Dermis blood vessel endothelial cell (primary cell): ENCODE results near the gene ALOX12B. TPM values are rescaled to one million over a fixed set of nuclear protein-coding genes. Genes with fewer than 3 reads are reported as not detected.
"Not testable (repeated sequence)": the region's sequence is repeated elsewhere in the genome, so short reads cannot be mapped to it uniquely, and the experiment has no call there.

ENCODE experiments used
- DNase-seq: peaks from one replicate; pipeline ENCODE4 v3.0.0; 2010
- total RNA-seq: library from RNA; depleted of rRNA; stranded (reverse); fragments of >200 nt; gene quantifications from 2 replicates; pipeline ENCODE4 v1.2.3, GENCODE V29; 2014

ALOX12B gene
- total RNA-seq, 1 donor from 2014 or later: not detected

- DNase-seq: no peak
Measured at GRCh38 chr17:8063761-8064534, 23.6 kb downstream of the ALOX12B start.

- no peak for DNase-seq
Measured at GRCh38 chr17:8062807-8063483, 24.6 kb downstream of the ALOX12B start.

DNA sequence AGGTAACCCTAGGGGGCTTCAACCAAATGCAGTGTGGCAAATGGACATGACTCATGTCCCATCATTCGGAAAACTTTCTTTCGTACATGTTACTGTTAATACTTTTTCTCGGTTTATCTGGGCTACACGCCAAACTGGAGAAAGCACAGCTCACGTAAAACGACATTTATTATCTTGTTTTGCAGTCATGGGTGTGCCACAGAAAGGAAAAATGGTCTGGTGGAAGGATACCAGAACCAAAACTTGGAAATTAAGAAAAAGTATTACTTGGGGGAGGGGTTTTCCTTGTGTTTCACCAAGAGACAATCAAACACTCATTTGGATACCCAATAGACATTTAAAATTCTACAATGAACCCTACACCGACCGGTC, 25.1 kb downstream of the ALOX12B start:
- DNase-seq: peak; percentile 28

- DNase-seq: not testable (repeated sequence)
Measured at GRCh38 chr17:8061851-8062250, 25.7 kb downstream of the ALOX12B start.

DNA sequence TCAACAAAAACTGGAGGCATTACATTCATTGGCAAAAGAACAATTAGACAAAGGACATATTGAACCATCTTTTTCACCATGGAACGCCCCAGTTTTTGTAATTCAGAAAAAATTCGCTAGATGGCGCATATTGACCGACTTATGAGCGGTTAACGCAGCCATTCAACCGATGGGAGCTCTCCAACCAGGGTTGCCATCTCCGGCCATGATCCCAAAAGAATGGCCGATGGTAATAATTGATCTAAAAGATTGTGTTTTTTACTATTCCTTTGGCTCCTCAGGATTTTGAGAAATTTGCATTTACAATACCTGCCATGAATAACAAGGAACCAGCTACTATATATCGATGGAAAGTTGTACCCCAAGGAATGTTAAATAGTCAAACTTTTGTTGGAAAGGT, 27.2 kb downstream of the ALOX12B start:
- DNase-seq: peak; percentile 84

DNA sequence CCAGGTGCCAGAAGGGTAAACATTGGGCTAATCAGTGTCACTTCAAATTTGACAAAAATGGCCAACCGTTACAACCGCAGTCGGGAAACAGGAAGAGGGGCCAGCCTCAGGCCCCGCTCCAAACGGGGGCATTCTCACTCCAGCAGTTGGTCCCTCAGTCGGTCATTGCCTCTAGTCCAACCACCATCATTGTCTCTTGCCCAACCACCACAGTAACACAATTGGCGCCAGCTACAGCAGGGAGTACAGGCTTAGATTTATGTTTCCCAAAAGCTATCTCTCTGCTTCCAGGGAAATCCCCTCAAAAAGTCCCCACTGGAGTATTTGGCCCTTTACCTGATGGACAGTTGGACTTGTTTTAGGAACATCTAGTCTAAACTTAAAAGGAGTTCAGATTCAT, 28.4 kb downstream of the ALOX12B start:
- no peak for DNase-seq

DNA sequence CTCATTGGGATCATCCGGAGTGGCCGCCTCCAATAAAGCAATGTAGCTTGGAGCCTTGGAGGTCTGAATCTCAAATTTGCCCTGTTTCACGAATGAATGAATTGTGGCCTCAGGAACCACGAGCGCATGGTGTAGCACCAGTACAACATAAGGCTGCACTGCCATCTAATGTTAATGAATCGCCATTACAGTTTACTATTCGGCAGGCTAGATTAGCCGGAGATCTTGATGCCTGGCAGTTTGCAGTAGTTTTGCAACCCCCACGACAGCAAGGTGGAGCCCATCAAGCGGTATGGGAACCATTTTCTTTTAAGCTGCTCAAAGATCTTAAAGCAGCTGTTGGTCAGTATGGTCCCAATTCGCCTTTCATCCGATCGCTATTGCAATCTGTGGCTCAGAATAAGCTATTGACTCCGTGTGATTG, 29.8 kb downstream of the ALOX12B start:
- DNase-seq: peak; percentile 88

DNA sequence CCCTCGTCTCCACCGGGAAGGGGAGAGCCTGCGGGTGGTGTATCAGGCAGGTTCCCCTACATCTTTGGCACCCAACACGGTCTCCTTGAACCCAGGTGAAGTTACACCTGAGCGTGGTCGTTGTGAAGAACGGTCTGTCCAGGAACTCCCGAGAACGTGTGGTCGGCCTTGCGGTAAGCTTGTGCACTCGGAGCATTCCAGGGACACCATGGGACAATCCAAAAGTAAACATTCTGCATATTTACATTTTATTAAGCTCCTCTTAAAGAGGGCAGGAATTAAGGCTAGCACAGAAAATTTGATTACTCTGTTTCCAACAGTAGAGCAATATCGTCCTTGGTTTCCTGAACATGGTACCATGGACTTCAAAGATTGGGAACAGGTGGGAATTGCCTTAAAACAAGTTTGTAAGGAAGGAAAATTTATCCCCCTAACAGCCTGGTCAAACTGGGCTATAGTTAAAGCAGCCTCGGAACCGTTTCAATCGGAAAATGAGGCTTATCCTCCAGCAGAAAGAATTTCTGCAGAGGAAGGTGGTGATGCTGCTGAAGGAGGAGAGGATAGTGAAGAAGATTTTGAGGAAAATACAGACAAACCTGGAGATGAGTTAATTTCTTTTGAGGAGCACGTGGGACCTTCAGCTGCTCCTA, 30.4 kb downstream of the ALOX12B start:
- DNase-seq: no peak

DNA sequence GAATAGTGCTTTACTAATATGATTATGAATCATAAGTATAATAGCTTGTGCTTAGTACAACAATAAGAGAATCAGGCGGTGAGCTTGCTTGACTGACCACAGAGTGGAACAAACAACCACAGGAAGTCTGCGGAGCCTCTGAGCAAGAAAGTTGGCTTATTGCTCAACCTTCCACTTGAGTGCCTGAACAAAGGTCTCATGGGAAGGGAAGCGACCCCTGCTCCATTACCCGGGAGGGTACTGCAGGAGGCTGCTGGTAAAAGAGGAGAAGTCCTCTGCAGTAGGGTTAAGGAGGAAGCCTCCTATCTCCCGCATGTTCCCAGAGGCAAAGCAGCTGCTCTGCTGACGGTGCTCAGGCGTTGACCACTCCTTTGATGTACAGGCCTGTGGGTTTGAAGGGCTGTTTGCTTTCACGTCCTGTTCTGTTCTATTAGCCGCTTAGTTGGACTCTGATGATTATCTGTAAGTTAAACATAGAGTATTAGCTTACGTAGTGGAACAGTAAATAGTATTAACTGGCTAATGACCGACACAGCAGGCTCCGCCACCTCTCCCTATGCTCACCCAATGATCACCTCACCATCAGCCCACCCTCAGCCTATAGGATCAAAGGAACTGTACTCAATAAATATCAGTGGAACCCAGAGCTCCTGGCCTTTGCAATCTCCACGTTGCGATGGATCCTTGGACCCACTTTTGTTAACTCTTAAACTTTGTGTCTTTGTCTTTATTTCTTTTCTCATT, 31.1 kb downstream of the ALOX12B start:
- peak; percentile 85 for DNase-seq

DNA sequence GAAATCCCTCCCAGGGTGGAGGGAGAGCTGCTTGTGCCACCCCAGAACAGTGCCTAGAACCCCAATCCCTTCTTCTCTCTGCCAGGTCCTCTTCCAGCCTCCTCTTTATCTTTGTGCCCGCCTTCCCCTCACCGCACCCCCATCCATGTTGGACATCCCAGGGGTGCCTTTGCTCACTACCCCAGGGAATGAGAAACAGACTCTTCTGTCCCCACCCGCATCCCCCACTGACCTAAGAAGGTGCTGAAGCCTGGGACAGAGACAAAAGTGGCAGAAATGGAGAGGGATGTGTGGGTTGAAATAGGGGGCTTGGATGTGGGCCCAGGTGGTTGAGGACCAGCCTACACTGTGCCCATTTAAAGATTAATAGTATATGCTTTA, 31.7 kb downstream of the ALOX12B start:
- no peak for DNase-seq

DNA sequence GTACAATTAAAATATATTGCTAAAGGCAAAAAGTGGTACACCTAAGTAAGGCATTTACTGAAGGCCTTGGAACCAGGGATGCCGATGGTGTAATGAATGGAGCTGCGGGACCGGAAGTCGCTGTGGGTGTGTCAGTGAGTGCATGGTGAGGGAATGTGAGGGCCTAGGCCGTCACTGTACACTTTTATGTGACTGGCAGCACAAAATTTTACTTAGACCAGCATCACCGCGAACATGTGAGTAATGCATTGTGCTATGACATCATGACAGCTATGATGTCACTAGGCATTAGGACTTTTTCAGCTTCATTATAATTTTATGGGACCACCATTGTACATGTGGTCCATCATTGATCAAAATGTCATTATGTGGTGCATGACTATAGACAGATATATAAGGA, 33.9 kb downstream of the ALOX12B start:
- DNase-seq: no peak

GRCh38 chr17:8052256-8053252, 35.0 kb downstream of the ALOX12B start:
- no peak for DNase-seq

DNA sequence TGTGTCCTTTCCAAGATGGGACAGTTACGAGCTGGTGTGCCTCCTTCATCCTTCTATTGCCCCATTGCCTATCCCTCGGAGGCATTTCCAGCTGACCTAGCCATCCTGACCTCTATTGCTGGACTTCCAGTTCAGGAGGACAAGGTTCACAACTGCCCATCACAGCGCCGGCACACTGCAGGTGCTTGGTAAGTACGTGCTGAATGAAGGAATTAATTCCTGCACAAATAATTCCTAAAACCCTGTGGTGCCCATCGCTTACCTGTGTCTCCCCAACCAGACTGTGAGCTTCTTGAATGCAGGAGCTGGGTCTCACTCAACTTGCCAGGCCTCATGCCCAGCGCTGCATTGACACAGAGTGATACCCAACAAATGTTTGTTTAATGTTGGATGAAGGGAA, 35.7 kb downstream of the ALOX12B start:
- no peak for DNase-seq

DNA sequence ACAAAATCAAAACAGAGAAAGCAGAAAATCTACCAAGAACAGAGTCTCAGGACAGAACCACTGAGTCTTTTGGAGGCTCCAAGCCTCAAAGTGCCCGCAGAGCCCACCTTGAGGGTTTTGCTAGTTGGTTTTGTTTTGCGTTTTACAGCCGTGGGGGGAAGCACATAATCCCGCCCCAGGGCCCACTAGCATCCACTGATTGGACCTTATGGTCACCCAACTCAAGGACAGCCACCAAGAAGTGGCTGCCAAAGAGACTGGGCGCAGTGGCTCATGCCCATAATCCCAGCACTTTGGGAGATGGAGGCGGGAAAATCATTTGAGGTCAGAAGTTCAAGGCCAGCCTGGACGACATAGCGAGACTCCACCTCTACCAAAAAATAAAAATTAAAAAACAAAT, 38.8 kb downstream of the ALOX12B start:
- DNase-seq: no peak

DNA sequence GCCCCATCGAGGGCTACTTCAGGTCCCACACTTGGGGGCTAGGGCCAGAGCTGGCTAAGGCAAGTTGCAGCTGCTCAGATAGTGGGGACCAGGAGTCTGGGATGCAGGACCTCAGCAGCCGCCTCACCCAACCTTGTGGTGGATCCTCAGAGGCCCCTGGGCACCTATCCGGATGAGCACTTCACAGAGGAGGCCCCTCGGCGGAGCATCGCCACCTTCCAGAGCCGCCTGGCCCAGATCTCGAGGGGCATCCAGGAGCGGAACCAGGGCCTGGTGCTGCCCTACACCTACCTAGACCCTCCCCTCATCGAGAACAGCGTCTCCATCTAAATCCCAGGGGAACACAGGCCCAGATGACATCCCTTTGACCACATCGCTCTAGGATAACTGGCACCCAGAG, 39.3 kb downstream of the ALOX12B start:
- DNase-seq: no peak

DNA sequence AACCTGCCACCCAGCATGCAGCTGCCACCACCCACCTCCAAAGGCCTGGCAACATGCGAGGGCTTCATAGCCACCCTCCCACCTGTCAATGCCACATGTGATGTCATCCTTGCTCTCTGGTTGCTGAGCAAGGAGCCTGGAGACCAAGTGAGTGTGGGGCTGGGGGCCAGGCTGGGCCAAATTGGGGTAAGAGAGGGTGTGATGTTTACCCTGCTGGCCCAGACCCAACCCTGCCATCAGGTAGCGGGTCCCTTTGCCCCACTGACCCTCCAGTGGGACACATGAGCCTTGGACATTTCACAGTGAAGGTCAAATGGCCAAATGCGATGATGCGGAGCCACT, 39.8 kb downstream of the ALOX12B start:
- no peak for DNase-seq

- no peak for DNase-seq
Measured at GRCh38 chr17:8046929-8047768, 40.4 kb downstream of the ALOX12B start.

DNA sequence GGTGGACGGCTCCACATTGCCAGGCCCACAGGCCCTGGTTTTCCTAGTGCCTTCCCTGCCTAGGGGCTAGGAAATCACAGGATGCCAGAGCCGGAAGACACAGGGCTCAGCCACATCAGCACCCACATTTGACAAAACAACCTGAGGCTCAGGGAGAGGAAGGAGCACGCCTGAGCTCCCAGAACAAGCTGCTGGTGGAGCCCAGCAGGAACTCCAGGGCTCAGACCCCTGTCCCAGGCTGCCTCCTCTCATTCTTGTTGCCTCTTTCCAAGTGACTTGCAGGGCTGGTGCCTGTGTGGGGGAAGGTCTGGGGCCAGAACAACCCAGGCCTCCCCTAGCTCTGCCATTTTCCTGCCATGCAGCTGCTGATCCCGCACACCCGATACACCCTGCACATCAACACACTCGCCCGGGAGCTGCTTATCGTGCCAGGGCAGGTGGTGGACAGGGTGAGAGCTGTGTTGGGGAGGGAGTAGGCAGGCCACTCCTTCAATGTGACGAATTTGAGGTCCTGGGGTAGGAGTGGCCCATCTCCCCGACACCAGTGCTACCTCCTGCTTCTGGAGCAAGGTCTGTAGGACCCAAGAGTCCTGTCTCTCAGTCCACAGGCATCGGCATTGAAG, 41.1 kb downstream of the ALOX12B start:
- no peak for DNase-seq

DNA sequence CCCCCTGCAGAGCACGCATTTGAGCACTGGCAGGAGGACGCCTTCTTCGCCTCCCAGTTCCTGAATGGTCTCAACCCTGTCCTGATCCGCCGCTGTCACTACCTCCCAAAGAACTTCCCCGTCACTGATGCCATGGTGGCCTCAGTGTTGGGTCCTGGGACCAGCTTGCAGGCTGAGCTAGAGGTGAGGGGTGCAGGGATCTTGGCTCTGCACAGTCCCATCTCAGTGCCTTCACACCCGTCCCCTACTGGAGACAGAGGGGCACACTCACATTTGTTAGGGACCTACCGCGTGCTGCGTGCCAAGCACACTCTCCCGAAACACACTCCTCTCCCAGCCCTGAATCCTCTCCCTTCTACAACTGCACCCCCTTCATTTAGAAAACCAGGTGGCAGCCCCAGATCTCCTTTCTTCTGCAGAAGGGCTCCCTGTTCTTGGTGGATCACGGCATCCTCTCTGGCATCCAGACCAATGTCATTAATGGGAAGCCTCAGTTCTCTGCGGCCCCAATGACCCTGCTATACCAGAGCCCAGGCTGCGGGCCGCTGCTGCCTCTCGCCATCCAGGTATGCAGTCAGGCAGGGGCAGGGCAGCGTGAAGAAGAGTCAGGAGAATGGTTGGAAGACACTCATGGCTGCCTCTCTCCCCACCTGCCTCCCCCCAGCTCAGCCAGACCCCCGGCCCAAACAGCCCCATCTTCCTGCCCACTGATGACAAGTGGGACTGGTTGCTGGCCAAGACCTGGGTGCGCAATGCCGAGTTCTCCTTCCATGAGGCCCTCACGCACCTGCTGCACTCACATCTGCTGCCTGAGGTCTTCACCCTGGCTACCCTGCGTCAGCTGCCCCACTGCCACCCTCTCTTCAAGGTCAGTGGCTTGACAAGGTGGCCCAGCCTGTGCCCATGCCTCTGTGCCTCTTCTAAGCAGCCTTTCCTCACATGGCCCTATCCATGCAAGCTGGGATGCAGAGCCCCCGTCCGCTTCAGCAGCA, 42.4 kb downstream of the ALOX12B start:
- DNase-seq: no peak
